Measurements from ENCODE around the gene EHD2. TPM values are rescaled to one million over a fixed set of nuclear protein-coding genes. Genes with fewer than 3 reads are reported as not detected.

EHD2 gene
- polyA plus RNA-seq, 4 donors = 28.4 to 44.3 (median 35.6) TPM

Other genes starting within 250 kb of the EHD2 start
- under 1 TPM; 0.17 to 0.44 (median 0.31) TPM for gene SLC8A2, start 241.5 kb upstream of the EHD2 start, polyA plus RNA-seq (ENCODE audit: insufficient read length in 4 of 4)
- 10 to 100 TPM; 10.4 to 15.8 (median 12.8) TPM for gene KPTN, start 229.2 kb upstream of the EHD2 start, polyA plus RNA-seq (ENCODE audit: insufficient read length in 4 of 4)
- gene NAPA, start 198.4 kb upstream of the EHD2 start, polyA plus RNA-seq (ENCODE audit: insufficient read length in 4 of 4) = 100 to 1,000 TPM; 147 to 180 (median 159) TPM
- gene ZNF541, start 140.3 kb upstream of the EHD2 start, polyA plus RNA-seq (ENCODE audit: insufficient read length in 4 of 4) = under 1 TPM; 0.25 to 0.49 (median 0.38) TPM
- 10 to 100 TPM in 3 of 4 donors, 1 to 10 TPM in 1; 8.1 to 21.3 (median 14.9) TPM for gene BICRA, start 104.3 kb upstream of the EHD2 start, polyA plus RNA-seq (ENCODE audit: insufficient read length in 4 of 4)
- 100 to 1,000 TPM; 346 to 525 (median 378) TPM for gene NOP53, start 32.1 kb downstream of the EHD2 start, polyA plus RNA-seq (ENCODE audit: insufficient read length in 4 of 4)
- gene SELENOW, start 65.3 kb downstream of the EHD2 start, polyA plus RNA-seq (ENCODE audit: insufficient read length in 4 of 4) = 100 to 1,000 TPM; 115 to 174 (median 149) TPM
- not detected for gene TPRX1, start 91.1 kb downstream of the EHD2 start, polyA plus RNA-seq (ENCODE audit: insufficient read length in 4 of 4)
- gene CRX, start 108.5 kb downstream of the EHD2 start, polyA plus RNA-seq (ENCODE audit: insufficient read length in 4 of 4) = under 1 TPM in 1 of 4 donors, not detected in 3; 0.21 TPM
- not detected for gene TPRX2, start 145.8 kb downstream of the EHD2 start, polyA plus RNA-seq (ENCODE audit: insufficient read length in 4 of 4)
- under 1 TPM in 3 of 4 donors, not detected in 1; 0.19 to 0.68 (median 0.30) TPM for gene SULT2A1, start 172.9 kb downstream of the EHD2 start, polyA plus RNA-seq (ENCODE audit: insufficient read length in 4 of 4)